Measurements from ENCODE around the gene CHPT1. TPM values are rescaled to one million over a fixed set of nuclear protein-coding genes. Genes with fewer than 3 reads are reported as not detected.

CHPT1 gene
- total and polyA plus RNA-seq, 9 of the 15 experiments (the other 6 are each of a cell fraction or from before 2014, with no cell fraction given), result 15.3 to 210 (median 91.9) TPM

- TF ChIP-seq YY1 (IDR thresholded peaks at IDR 0.05; ENCODE audit: borderline replicate concordance in 1 of 3, control insufficient read depth in 1 of 3, extremely low read depth in 1 of 3, insufficient read depth in 3 of 3, insufficient read length in 1 of 3, insufficient replicate concordance in 2 of 3, low read depth in 1 of 3, low read length in 2 of 3), result peak; percentile 39 to 84 (median 76)
- TF ChIP-seq CBFB (CRISPR knock-in tag; IDR thresholded peaks at IDR 0.05), result peak; percentile 84; the same call in 1 of the 2 replicates
- no peak for TF ChIP-seq MCM7 (IDR thresholded peaks at IDR 0.05)
- no peak for TF ChIP-seq MITF (IDR thresholded peaks at IDR 0.05)
- no peak for TF ChIP-seq ZNF23 (CRISPR knock-in tag; IDR thresholded peaks at IDR 0.05)
- TF ChIP-seq HDAC6 (IDR thresholded peaks at IDR 0.05; ENCODE audit: low read depth, low read length), result no peak
- TF ChIP-seq SIRT6 (IDR thresholded peaks at IDR 0.05; ENCODE audit: low read depth, low read length), result no peak
- peak; percentile 54; the same call in 1 of the 2 replicates for TF ChIP-seq ETV5 (CRISPR knock-in tag; IDR thresholded peaks at IDR 0.05; ENCODE audit: low read depth)
- TF ChIP-seq NBN (IDR thresholded peaks at IDR 0.05; ENCODE audit: low read depth), result no peak
- TF ChIP-seq PATZ1 (CRISPR knock-in tag; IDR thresholded peaks at IDR 0.05; ENCODE audit: borderline replicate concordance), result no peak
- no peak for TF ChIP-seq SRSF7 (optimal IDR thresholded peaks at IDR 0.05; ENCODE audit: low read depth, low read length)
- TF ChIP-seq PURB (CRISPR knock-in tag; IDR thresholded peaks at IDR 0.05; ENCODE audit: low read depth), result no peak
- TF ChIP-seq RFX5 (IDR thresholded peaks at IDR 0.05; ENCODE audit: low read depth, low read length), result no peak
- no peak for TF ChIP-seq ZNF121 (CRISPR knock-in tag; conservative IDR thresholded peaks at IDR 0.05)
- TF ChIP-seq CAMTA2 (CRISPR knock-in tag; conservative IDR thresholded peaks at IDR 0.05), result no peak
- no peak for TF ChIP-seq JUNB (CRISPR knock-in tag; conservative IDR thresholded peaks at IDR 0.05)
- TF ChIP-seq EGR1 (conservative IDR thresholded peaks at IDR 0.05), result no peak
- TF ChIP-seq BRCA1 (IDR thresholded peaks at IDR 0.05), result no peak
- TF ChIP-seq BRCA1 (CRISPR knock-in tag; IDR thresholded peaks at IDR 0.05), result no peak
- peak; percentile 83 for TF ChIP-seq ZFX (CRISPR knock-in tag; IDR thresholded peaks at IDR 0.05)
- no peak; the same call in 1 of the 2 replicates for TF ChIP-seq ZNF766 (CRISPR knock-in tag; conservative IDR thresholded peaks at IDR 0.05)
- TF ChIP-seq SUPT5H (IDR thresholded peaks at IDR 0.05), result peak; percentile 60; the same call in 1 of the 2 replicates
- TF ChIP-seq HMBOX1 (IDR thresholded peaks at IDR 0.05), result no peak
- TF ChIP-seq WHSC1 (IDR thresholded peaks at IDR 0.05; ENCODE audit: low read length), result no peak
- no peak for TF ChIP-seq USF2 (CRISPR knock-in tag; IDR thresholded peaks at IDR 0.05)
Observed at GRCh38 chr12:101697197-101697929, at the start of gene CHPT1 (continued).

Measured in K562 (cell line).